CD14-positive monocyte (primary cell): Measurements from ENCODE around the gene OR6Y1. TPM values are rescaled to one million over a fixed set of nuclear protein-coding genes. Genes with fewer than 3 reads are reported as not detected.

Source experiments
- DNase-seq, 3 donors: peaks; one replicate each; pipeline ENCODE4 v3.0.0-alpha.2; 2011 to 2022
- H2AFZ ChIP-seq: 2 replicates; pipeline ENCODE4 v1.6.0; 2012; ENCODE audit warnings: mild to moderate bottlenecking, low read depth, low read length, inconsistent platforms; ENCODE audit not compliant: insufficient read depth, poor library complexity, severe bottlenecking
- H3K27ac ChIP-seq, 2 donors: 1 replicate in 1 of 2; 2 replicates in 1 of 2; pipeline ENCODE4 v1.5.1; 2012 to 2013; ENCODE audit warnings: low read length in 2 of 2, control low read depth in 1 of 2, inconsistent platforms in 1 of 2, low read depth in 1 of 2, mild to moderate bottlenecking in 1 of 2
- H3K27me3 ChIP-seq, 2 donors: one replicate each; pipeline versions ENCODE4 v1.6.0 to v1.6.1; 2011 to 2013; ENCODE audit warnings: low read length in 2 of 2; ENCODE audit not compliant: control insufficient read depth in 2 of 2, insufficient read depth in 2 of 2
- H3K36me3 ChIP-seq, 2 donors: replicated peaks in 1 of 2; 1 replicate in 1 of 2; 2 replicates in 1 of 2; pipeline versions ENCODE4 v1.5.1 to v1.6.1; 2012 to 2013; ENCODE audit warnings: low read length in 2 of 2, control low read depth in 1 of 2, inconsistent platforms in 1 of 2, mild to moderate bottlenecking in 1 of 2; ENCODE audit not compliant: insufficient read depth in 2 of 2, control insufficient read depth in 1 of 2
- H3K4me1 ChIP-seq, 2 donors: 1 replicate in 1 of 2; 2 replicates in 1 of 2; pipeline versions ENCODE4 v1.5.1 to v1.6.1; 2012 to 2013; ENCODE audit warnings: low read length in 2 of 2, control low read depth in 1 of 2, inconsistent platforms in 1 of 2, mild to moderate bottlenecking in 1 of 2, moderate library complexity in 1 of 2; ENCODE audit not compliant: insufficient read depth in 2 of 2, control insufficient read depth in 1 of 2
- H3K4me2 ChIP-seq: replicated peaks from 2 replicates; pipeline ENCODE3; 2012; ENCODE audit warnings: low read length, moderate library complexity, mild to moderate bottlenecking; ENCODE audit not compliant: poor library complexity, severe bottlenecking; ENCODE audit errors: extremely low read depth
- H3K4me3 ChIP-seq, 3 experiments: fragments of 200-600 bp in 1 of 3; sonication (generic) in 1 of 3; replicated peaks in 1 of 3; 1 replicate in 2 of 3; 2 replicates in 1 of 3; pipeline ENCODE4 v1.5.1; 2011 to 2013; ENCODE audit warnings: low read length in 3 of 3, mild to moderate bottlenecking in 3 of 3, control low read depth in 2 of 3, low read depth in 2 of 3, inconsistent platforms in 1 of 3, moderate library complexity in 1 of 3
- H3K79me2 ChIP-seq: 2 replicates; pipeline ENCODE4 v1.6.0; 2012; ENCODE audit warnings: mild to moderate bottlenecking, control low read depth, inconsistent platforms, low read length, moderate library complexity; ENCODE audit not compliant: insufficient read depth
- H3K9ac ChIP-seq: 2 replicates; pipeline ENCODE4 v1.6.0; 2017; ENCODE audit warnings: low read length, mild to moderate bottlenecking; ENCODE audit not compliant: insufficient read depth, poor library complexity, severe bottlenecking
- H3K9me3 ChIP-seq, 2 donors: replicated peaks in 1 of 2; 1 replicate in 1 of 2; 2 replicates in 1 of 2; pipeline versions ENCODE4 v1.5.1 to v1.6.1; 2012 to 2013; ENCODE audit warnings: low read length in 2 of 2, control low read depth in 1 of 2; ENCODE audit not compliant: control insufficient read depth in 1 of 2, insufficient read depth in 1 of 2
- H4K20me1 ChIP-seq: 2 replicates; pipeline ENCODE4 v1.6.0; 2012; ENCODE audit warnings: mild to moderate bottlenecking, low read length, control low read depth, moderate library complexity; ENCODE audit not compliant: insufficient read depth
- H3K27ac Mint-ChIP-seq, 7 donors: one replicate each; pipeline ENCODE4 v1.8.0; 2020; ENCODE audit warnings: mild to moderate bottlenecking in 7 of 7, mixed read lengths in 7 of 7, moderate library complexity in 6 of 7, inconsistent platforms in 2 of 7
- H3K27me3 Mint-ChIP-seq, 3 donors: one replicate each; pipeline ENCODE4 v1.8.0; 2021 to 2022; ENCODE audit warnings: low read depth in 3 of 3, mild to moderate bottlenecking in 3 of 3, mixed read lengths in 3 of 3, moderate library complexity in 3 of 3, inconsistent platforms in 1 of 3
- H3K36me3 Mint-ChIP-seq, 2 donors: one replicate each; pipeline ENCODE4 v1.8.0; 2020; ENCODE audit warnings: mixed read lengths in 2 of 2, inconsistent platforms in 1 of 2, mild to moderate bottlenecking in 1 of 2
- H3K4me1 Mint-ChIP-seq: one replicate; pipeline ENCODE4 v1.8.0; 2020; ENCODE audit warnings: mild to moderate bottlenecking, mixed read lengths
- H3K4me3 Mint-ChIP-seq, 2 donors: one replicate each; pipeline ENCODE4 v1.8.0; 2020; ENCODE audit warnings: mild to moderate bottlenecking in 2 of 2, mixed read lengths in 2 of 2, moderate library complexity in 1 of 2
- H3K9me3 Mint-ChIP-seq, 7 donors: one replicate each; pipeline ENCODE4 v1.8.0; 2020 to 2022; ENCODE audit warnings: mixed read lengths in 7 of 7, mild to moderate bottlenecking in 6 of 7, moderate library complexity in 6 of 7, inconsistent platforms in 2 of 7
- WGBS: methylation state at CpG from one replicate; pipeline ENCODE4 v1.1.5; 2013; ENCODE audit warnings: missing lambda C conversion rate; ENCODE audit not compliant: insufficient coverage; 5-methylcytosine and 5-hydroxymethylcytosine counted together
- intact Hi-C, 2 donors: fragments of 100-400 bp; cut with micrococcal nuclease; formaldehyde crosslinking; loops; one replicate each; pipeline versions ENCODE4 v1.15.0 to v1.15.1; 2023
- polyA plus RNA-seq, 3 donors: library from polyadenylated mRNA; depleted of rRNA in 1 of 3; unstranded in 2 of 3; stranded (reverse) in 1 of 3; fragments of 300-500 nt in 2 of 3; fragments of >200 nt in 1 of 3; fragmentation: Illumina TruSeq in 2 of 3; gene quantifications; 1 replicate in 2 of 3; 2 replicates in 1 of 3; pipeline ENCODE4 v1.2.3, GENCODE V29; 2012 to 2021
- TF ChIP-seq, protein P1 (sequence below): fragments of 200-600 bp; IDR thresholded peaks from one replicate; pipeline ENCODE4 v1.8.0; 2022; ENCODE audit warnings: antibody characterized with exemption, mild to moderate bottlenecking

OR6Y1 gene
- polyA plus RNA-seq, 3 donors = not detected

DNA sequence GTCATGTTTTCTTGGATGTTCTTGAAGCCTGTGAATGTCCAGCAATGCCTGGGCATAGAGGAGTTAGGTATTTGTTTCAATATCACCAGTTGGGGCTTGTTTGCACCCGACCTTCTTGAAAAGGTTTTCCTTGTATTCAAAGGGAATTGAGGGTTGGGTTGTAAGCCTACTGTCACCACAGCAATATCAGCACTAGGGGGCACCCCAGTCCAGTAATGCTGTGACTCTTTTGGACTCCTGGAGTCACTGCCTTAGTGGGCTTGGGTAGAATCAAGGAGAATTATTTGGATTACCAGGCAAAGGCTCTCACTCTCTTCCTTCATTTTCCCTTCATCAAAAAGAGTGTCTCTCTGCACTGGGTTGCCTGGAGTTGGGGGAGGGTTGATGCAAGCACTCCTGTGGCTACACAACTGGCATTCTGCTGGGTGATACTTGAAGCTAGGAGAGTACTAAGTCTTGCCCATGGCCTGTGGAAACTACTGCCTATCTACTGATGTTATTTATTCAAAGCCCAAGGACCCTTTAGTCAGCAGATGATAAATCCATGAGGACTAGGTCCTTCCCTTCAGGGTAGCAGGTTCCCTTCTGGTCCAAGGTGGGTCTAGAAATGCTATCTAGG lies 47.7 kb downstream of the OR6Y1 start:
- no peaks in the 10 kb centered on the region for H3K36me3 Mint-ChIP-seq
- no peak overlapping the region for H3K4me3 Mint-ChIP-seq
- no peak overlapping the region for H3K27ac Mint-ChIP-seq
- Histone ChIP-seq H3K9me3 (no peaks in the 10 kb centered on the region), H3K36me3 (no peaks in the 10 kb centered on the region), H3K27ac (no peak overlapping the region), H3K9ac (no peak overlapping the region), H3K4me2 (no peak overlapping the region), H4K20me1 (no peaks in the 10 kb centered on the region), H3K4me3 (no peak overlapping the region), H3K27me3 (peaks cover 2 to 4% of the 10 kb centered on the region in 2 donors), H3K79me2 (no peaks in the 10 kb centered on the region), H3K4me1 (no peaks in the 10 kb centered on the region), H2AFZ (no peak overlapping the region)
- intact Hi-C loops = loop anchor here (1.0 to 2.0 kb wide), 2 partner anchors 492 kb away; no protein-coding TSS in a partner anchor
- WGBS = no CpG with 5 or more reads among the region's 1 CpG
- TF ChIP-seq, protein P1, sequence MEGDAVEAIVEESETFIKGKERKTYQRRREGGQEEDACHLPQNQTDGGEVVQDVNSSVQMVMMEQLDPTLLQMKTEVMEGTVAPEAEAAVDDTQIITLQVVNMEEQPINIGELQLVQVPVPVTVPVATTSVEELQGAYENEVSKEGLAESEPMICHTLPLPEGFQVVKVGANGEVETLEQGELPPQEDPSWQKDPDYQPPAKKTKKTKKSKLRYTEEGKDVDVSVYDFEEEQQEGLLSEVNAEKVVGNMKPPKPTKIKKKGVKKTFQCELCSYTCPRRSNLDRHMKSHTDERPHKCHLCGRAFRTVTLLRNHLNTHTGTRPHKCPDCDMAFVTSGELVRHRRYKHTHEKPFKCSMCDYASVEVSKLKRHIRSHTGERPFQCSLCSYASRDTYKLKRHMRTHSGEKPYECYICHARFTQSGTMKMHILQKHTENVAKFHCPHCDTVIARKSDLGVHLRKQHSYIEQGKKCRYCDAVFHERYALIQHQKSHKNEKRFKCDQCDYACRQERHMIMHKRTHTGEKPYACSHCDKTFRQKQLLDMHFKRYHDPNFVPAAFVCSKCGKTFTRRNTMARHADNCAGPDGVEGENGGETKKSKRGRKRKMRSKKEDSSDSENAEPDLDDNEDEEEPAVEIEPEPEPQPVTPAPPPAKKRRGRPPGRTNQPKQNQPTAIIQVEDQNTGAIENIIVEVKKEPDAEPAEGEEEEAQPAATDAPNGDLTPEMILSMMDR = peak; percentile 91
- peaks cover 4 to 10% (median 5%) of the 10 kb centered on the region in 3 donors for H3K27me3 Mint-ChIP-seq
- H3K9me3 Mint-ChIP-seq = peaks cover 0 to 5% (median 0%) of the 10 kb centered on the region in 7 donors
- H3K4me1 Mint-ChIP-seq = peaks cover 8% of the 10 kb centered on the region
- DNase-seq = peak; percentile 44 to 53 (median 51)

DNA sequence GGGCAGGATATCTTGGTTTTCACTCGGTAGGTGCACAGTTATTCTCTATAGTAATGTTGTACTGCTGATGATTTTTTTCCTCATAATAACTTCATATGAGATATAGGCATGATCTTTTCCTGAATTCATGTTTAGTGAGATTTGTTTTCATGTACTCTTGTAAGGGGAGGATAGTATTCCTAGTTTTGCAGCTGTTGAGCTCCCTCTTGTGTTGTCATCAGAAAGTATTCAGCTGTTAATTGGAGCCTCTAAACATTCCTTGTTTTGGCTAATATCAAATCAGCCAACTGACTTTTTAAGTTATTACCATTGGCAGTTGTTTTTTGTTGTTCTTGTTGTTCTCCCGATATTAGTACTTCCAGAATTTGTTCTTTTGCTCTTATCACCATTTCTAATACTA lies 57.8 kb downstream of the OR6Y1 start:
- TF ChIP-seq, protein P1 = peak; percentile 52
- Mint-ChIP-seq H3K36me3 (no peaks in the 10 kb centered on the region), H3K27ac (no peak overlapping the region), H3K9me3 (no peaks in the 10 kb centered on the region), H3K4me1 (peaks cover 3% of the 10 kb centered on the region), H3K27me3 (peaks cover 2 to 7% (median 2%) of the 10 kb centered on the region in 3 donors), H3K4me3 (no peak overlapping the region)
- Histone ChIP-seq H3K4me3 (no peak overlapping the region), H3K79me2 (no peaks in the 10 kb centered on the region), H3K4me2 (no peak overlapping the region), H3K27ac (no peak overlapping the region), H4K20me1 (no peaks in the 10 kb centered on the region), H3K4me1 (no peaks in the 10 kb centered on the region), H3K9ac (no peak overlapping the region), H3K36me3 (no peaks in the 10 kb centered on the region), H3K9me3 (no peaks in the 10 kb centered on the region), H2AFZ (no peak overlapping the region), H3K27me3 (peaks cover 3 to 4% of the 10 kb centered on the region in 2 donors)
- DNase-seq = peak; percentile 16 to 45 (median 30)
- no CpG with 5 or more reads among the region's 2 CpGs for WGBS
- intact Hi-C loops = loop anchor here in 1 of 2 donors (10.0 kb wide), 1 partner anchor 292 kb away; no protein-coding TSS in a partner anchor
